Activated CD4-positive, alpha-beta T cell treated with anti-CD3 and anti-CD28 coated beads, Interleukin-2, amount 50 U/mL, for 1 hour (primary cell): ENCODE data around the gene CIITA.

ENCODE experiments used
- DNase-seq: peaks from one replicate; pipeline ENCODE4 v3.0.0-alpha.2; 2020

Gene CIITA

GRCh38 chr16:10881479-10882030 is 4.6 kb downstream of the CIITA start:
- no peak for DNase-seq

- no peak for DNase-seq
Observed at GRCh38 chr16:10883004-10883403, 6.0 kb downstream of the CIITA start.

DNA sequence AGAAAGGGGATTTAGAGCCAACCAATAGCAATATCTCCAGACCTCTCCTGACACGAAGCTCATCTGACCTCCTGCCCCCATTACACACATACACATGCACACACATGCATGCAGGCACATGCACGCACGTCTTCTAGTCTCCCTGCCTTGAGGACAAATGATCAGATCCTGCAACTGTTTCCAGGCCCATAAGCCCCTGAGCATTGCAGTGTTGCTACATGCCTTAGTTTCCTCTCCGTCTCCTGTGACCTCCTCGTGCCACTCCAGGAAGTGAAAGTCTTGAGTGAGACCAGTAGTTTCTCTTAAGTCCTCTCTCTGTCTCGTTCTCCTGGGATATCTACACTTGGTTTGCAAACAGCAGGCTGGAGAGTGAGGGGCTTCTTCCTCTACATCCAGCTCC is 8.2 kb downstream of the CIITA start:
- DNase-seq: no peak

DNA sequence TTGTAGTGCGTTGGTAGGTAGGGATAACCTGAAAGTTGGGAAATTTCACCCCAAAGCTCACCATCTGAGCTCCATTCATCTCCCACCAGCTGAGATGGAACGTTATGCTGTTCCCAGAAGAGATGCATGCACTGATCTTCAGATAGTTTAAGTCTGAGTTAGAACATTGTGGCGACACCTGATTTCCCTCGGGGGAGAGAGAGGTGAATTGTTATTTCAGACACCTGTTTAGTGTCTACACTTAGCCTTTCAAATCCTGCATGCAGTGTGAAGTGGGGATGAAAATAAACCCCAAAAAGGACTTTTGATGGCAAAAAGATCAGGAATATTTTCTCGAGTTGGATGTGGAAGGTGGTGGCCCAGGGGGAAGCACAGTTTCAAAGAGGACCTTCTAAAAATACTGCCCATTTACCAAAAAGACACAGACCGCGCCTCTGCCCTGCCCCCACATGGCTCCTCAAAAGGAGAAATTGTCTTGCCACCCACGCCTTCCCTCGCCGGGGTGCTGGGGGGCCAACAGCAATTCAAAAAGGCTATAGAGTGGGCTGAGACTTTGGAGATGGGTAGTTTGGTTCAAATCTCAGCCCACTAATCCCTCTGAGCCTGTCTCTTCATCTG is 11.4 kb downstream of the CIITA start:
- DNase-seq: no peak

DNA sequence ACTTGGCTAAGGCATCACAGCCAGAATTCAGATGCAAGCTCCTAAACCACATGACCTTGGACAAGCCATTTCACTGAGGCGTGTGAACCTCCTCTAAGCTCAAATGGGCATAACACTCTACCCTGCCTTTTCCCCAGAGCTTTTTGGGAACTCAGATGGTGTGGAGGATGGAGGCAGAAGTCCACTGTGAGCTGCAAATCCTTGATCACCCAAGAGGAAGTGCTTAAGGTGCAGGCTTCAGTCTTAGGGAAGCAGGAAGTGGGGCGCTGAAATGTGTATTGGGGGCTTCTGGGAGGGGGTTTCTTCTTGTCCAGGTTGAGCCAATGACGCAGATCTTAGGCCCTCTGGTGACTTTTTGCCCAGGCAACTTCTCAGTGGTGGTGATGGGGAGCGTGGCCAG is 12.9 kb downstream of the CIITA start:
- no peak for DNase-seq

DNA sequence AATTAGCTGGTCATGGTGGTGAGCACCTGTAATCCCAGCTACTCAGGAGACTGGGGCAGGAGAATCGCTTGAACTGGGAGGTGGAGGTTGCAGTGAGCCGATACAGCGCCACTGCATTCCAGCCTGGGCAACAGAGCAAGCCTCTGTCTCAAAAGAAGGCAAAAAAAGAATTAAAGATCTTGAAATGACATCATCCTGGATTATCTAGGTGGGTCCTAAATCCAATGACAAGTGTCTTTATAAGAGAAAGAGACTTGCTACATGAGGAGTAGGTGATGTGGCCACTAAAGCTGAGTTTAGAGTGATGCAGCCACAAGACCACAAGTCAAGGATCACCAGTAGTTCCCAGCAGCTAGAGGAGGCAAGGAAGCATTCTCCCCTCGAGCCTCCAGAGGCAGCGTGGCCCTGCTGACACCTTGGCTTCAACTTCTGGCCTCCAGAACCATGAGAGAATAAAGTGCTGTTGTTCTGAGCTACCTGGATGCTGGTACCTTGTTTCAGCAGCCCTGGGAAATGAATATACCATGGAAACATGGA is 15.8 kb downstream of the CIITA start:
- no peak for DNase-seq

GRCh38 chr16:10895053-10895946 is 18.3 kb downstream of the CIITA start:
- peak; percentile 23 for DNase-seq

- DNase-seq: no peak
Observed at GRCh38 chr16:10896165-10896564, 19.2 kb downstream of the CIITA start.

DNA sequence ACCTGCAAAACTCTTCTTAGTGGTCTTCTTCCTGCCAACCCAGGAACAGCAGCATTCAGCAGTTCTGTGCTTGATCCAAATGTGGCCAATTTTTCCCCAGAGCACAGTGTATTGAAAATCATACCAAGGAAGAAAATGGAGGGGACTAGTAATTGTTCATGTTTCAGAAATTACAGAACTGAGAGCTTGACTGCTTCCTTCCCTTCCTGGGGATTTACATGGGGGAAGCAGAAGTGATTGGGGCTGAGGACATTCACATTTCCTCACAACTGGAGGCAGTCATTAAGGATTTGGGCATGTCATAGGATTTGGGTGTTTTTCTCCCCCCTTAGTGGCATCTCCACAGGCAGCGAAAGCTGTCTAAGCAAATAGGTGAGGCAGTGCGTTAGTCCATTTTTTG is 19.7 kb downstream of the CIITA start:
- no peak for DNase-seq

GRCh38 chr16:10897134-10897533 is 20.1 kb downstream of the CIITA start:
- no peak for DNase-seq

DNA sequence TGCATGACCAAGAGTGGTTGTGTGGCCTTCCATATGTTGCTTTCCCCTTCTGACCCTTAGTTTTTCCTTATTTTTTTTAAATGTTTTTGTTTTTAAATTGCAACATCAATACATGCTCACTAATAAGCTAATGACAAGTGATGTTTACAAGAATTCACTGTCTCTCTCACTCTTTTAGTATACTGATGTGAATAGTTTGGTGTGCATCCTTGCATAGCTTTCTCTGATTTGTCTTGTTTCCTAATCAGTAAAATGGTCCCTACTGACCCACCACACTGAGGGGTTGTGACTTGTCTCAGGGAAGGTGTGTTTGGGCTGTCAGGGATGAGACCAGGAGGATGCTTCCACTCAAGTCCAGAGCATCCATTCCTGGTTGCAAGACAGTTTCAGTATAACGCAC is 26.0 kb downstream of the CIITA start:
- no peak for DNase-seq

DNA sequence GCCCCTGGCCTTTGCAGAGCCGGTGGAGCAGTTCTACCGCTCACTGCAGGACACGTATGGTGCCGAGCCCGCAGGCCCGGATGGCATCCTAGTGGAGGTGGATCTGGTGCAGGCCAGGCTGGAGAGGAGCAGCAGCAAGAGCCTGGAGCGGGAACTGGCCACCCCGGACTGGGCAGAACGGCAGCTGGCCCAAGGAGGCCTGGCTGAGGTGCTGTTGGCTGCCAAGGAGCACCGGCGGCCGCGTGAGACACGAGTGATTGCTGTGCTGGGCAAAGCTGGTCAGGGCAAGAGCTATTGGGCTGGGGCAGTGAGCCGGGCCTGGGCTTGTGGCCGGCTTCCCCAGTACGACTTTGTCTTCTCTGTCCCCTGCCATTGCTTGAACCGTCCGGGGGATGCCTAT is 29.5 kb downstream of the CIITA start:
- DNase-seq: no peak

DNA sequence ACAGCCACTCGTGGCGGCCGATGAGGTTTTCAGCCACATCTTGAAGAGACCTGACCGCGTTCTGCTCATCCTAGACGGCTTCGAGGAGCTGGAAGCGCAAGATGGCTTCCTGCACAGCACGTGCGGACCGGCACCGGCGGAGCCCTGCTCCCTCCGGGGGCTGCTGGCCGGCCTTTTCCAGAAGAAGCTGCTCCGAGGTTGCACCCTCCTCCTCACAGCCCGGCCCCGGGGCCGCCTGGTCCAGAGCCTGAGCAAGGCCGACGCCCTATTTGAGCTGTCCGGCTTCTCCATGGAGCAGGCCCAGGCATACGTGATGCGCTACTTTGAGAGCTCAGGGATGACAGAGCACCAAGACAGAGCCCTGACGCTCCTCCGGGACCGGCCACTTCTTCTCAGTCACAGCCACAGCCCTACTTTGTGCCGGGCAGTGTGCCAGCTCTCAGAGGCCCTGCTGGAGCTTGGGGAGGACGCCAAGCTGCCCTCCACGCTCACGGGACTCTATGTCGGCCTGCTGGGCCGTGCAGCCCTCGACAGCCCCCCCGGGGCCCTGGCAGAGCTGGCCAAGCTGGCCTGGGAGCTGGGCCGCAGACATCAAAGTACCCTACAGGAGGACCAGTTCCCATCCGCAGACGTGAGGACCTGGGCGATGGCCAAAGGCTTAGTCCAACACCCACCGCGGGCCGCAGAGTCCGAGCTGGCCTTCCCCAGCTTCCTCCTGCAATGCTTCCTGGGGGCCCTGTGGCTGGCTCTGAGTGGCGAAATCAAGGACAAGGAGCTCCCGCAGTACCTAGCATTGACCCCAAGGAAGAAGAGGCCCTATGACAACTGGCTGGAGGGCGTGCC is 30.1 kb downstream of the CIITA start:
- DNase-seq: no peak

- no peak for DNase-seq
Observed at GRCh38 chr16:10907757-10908045, 30.7 kb downstream of the CIITA start.

- no peak for DNase-seq
Observed at GRCh38 chr16:10911267-10911666, 34.3 kb downstream of the CIITA start.

DNA sequence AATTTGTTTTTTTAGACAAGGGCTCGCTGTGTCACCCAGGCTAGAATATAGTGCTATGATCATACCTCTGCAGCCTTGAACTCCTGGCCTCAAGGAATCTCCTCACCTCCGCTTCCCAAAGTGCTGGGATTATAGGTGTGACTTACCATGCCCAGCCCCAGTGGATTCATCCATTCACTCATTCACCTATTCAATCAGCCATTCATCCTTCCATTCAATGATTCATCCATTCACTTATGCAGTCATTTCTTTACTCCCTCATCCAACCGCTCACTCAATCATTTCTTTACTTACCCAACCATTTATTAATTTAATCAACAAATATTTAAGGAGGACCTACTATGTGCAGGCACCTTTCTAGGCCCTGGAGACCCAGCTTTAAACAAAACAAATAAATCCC is 39.5 kb downstream of the CIITA start:
- DNase-seq: no peak

DNA sequence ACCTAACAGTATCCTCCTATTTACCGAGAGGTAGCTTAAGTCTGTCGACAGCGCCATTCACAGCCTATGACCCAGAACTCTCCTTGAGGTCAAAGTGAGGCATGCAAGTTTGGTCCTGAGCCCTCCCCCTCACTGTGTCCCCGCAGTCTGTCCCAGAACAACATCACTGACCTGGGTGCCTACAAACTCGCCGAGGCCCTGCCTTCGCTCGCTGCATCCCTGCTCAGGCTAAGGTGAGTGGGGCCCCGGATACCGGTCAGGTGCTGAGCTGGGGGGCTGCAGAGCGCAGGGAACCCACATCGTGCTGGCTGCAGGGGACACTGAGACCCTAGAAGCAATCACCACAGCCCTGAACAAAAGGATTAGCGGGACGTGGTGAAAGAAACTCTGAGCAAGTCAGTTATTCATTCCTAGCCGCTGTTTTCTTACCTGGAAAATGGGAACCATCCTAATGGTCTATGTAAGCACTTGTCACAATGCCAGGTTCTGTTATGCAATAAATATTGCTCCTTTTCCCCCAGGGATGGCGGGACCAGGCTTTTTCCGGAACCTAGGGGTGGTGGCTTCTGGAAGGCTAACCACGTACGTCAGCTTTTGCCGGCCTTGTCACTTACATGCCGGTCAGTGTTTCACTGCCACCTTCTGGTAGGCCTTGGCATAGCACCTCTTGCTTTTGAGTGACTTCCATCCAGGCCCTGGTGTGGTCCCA is 41.4 kb downstream of the CIITA start:
- peak; percentile 73 for DNase-seq

DNA sequence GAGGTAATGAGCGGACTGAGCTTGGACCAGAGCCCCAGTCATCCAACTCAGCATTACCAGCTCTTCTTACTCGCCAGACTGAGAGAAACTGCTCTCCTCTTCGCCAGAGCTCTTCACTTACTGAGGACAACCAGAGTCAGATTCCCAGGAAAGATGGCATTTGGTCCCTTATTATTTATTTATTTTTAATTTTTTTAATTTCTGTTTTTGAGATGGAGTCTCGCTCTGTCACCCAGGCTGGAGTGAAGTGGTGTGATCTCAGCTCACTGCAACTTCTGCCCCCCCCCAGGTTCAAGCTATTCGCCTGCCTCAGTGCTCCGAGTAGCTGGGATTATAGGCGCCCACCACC is 42.0 kb downstream of the CIITA start:
- no peak for DNase-seq

DNA sequence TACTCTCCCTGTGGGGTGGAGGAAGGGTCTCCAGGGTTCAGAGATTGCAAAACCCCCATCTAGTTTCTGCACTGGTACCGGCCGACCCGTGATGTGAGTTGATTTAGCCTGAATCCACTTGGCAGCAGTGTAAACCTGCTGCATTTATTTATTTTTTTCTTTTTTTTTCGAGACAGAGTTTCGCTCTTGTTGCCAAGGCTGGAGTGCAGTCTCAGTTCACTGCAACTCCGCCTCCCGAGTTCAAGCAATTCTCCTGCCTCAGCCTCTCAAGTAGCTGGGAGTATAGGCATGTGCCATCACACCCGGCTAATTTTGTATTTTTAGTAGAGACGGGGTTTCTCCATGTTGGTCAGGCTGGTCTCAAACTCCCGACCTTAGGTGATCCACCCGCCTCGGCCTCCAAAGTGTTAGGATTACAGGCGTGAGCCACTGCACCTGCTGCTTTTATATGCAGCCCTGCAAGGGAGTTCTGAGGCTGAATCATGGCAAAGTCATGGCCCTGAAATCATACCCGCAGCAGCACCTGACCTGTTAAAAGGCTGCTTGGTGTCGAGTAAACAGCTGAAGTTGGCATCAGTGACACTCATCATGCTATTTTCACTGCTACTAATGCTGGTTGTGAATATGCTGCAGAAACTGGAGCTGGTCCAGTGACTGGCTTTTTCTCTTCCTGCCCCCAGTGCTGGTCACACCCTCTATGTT is 43.9 kb downstream of the CIITA start:
- no peak for DNase-seq

DNA sequence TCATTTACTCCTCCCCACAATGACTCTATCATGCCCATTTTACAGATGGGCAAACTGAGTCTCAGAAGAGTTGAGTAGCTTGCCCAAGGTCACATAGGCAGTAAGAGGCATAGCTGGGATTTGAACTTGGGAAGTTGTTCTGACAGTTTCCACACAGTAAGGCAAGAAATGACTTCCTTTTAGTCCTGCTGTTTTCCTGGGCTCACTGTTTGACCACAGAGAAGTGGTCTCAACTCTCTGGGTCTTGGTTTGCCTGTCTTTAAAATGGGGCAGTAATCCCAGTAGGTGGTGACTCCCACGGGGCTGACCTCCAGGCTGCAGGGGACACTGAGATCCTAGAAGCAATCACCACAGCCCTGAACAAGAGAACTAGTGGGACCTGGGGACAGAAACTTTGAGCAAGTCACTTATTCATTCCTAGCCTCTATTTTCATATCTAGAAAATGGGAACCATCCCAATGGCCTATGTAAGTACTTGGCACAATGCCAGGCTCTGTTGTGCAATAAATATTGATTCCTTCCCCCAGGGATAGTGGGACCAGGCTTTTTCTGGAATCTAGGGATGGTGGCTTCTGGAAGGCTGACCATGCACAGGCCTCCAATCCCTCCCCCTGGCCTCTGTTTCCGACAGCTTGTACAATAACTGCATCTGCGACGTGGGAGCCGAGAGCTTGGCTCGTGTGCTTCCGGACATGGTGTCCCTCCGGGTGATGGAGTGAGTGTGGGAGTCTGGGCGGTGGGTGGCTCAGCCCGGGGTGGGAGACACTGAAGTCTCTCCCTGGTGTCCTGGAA is 44.7 kb downstream of the CIITA start:
- DNase-seq: no peak
